ENCODE data around the gene PLEKHA4. TPM values are rescaled to one million over a fixed set of nuclear protein-coding genes. Genes with fewer than 3 reads are reported as not detected.
"Not testable (repeated sequence)": the region's sequence is repeated elsewhere in the genome, so short reads cannot be mapped to it uniquely, and the experiment has no call there.

PLEKHA4 gene
- polyA plus RNA-seq, 10 donors: 23.6 to 43.5 (median 33.1) TPM

DNA sequence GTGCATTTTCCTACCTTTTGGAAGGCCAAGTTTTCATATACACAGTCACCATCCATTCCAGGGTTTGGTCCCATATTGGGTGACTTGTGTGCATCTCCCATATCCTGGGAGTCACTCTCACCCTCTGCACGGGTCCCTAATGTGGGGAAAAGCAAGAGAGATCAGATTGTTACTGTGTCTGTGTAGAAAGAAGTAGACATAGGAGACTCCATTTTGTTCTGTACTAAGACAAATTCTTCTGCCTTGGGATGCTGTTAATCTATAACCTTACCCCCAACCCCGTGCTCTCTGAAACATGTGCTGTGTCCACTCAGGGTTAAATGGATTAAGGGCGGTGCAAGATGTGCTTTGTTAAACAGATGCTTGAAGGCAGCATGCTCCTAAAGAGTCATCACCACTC is 21.1 kb upstream of the PLEKHA4 start:
- not testable (repeated sequence) for DNase-seq

- no peak for DNase-seq
Measured at GRCh38 chr19:48887861-48888612, 19.6 kb upstream of the PLEKHA4 start.

- no peak for DNase-seq
Measured at GRCh38 chr19:48883726-48884125, 15.3 kb upstream of the PLEKHA4 start.

DNA sequence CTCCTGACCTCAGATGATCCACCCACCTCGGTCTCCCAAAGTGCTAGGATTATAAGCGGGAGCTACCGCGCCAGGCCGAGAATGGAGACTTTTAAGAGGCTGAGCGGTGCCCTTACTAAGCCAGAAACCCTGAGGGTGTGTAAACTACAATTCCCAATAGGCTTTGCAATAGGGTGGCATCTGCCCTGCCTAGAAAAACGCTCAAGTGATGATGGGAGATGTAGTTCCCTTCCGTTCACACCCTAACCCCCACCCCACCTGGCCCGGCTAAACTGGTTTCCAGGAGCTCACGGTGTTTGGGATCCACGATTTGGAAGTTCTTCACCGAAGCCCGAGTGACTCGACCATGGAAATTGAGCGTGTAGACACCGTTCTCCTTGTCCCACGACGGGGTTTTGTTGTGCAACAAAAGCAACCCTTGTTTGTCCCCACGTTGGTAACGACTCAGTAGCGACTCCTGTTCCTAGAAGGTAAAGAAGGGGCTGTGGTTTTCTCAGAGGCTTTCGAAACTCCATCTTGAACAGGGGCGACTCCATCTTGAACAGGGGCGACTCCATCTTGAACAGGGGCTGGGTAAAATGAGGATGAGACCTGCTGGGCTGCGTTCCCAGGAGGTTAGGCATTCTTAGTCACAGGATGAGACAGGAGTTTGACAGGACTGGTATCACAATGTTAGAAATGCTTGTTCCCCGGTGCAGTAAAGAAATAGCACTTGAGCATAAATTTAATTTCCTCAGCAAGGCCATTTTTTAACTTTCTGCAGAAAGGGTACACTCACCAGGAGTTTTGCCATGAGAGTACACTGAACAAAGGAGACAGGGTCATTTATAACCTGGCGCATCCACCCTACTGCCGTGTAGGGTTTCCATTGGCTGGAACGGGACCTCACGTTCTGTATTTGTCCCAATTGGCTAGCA is 13.6 kb upstream of the PLEKHA4 start:
- peak in 1 of 3 donors; percentile 32 for DNase-seq

DNA sequence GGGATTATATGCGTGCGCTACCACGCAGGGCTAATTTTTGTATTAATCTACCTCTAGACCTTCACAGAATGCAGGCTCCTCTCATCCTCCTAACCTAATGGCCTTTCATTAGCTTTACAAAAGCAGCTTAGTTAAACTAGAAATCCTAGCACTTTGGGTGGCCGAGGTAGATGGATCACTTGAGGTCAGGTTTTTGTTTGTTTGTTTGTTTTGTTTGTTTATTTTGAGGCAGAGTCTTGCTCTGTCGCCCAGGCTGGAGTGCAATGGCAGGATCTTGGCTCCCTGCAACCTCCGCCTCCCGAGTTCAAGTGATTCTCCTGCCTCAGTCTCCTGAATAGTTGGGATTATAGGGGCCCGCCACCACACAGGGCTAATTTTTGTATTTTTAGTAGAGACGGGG is 11.3 kb upstream of the PLEKHA4 start:
- DNase-seq: not testable (repeated sequence)

GRCh38 chr19:48879025-48879637 is 10.7 kb upstream of the PLEKHA4 start:
- DNase-seq: no peak

DNA sequence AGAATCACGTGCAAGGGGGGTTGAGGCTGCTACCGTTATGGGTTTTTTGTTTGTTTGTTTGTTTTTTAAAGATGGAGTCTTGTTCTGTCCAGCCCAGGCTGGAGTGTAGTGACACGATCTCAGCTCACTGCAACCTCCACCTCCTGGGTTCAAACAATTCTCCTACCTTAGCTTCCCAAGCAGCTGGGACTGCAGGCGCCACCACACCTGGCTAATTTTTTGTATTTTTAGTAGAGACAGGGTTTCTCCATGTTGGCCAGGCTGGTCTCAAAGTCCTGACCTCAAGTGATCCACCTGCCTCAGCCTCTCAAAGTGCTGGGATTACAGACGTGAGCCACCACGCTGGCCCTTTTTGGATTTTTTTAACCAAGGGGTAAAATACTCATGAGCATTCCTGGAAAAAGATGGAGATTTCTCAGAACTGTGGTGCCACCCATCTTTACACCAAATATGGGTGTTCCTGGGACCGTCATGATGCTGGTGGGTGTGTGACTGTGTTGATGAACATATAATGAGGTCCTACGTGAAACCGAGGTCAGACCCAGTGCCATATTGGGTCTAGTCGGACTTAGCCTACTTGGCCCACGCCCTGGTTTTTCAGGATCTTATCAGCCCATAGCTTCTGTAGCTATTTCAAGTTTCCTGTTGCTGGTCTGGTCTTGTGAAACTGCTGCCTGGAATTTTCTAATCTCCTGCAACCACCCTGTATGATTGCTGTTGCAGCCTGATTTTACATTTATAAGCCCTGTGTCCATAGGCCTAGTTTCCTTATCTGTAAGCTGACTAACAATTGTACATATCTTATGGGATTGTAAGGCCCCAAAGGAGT is 10.0 kb upstream of the PLEKHA4 start:
- DNase-seq: no peak

- no peak for DNase-seq
Measured at GRCh38 chr19:48877855-48878195, 9.4 kb upstream of the PLEKHA4 start.

GRCh38 chr19:48876043-48876981 is 7.9 kb upstream of the PLEKHA4 start:
- DNase-seq: not testable (repeated sequence)

GRCh38 chr19:48874303-48875135 is 6.1 kb upstream of the PLEKHA4 start:
- peak in 2 of 3 donors; percentile 53 to 55 for DNase-seq

- DNase-seq: peak in 1 of 3 donors; percentile 45
Measured at GRCh38 chr19:48873476-48874302, 5.3 kb upstream of the PLEKHA4 start.

GRCh38 chr19:48872884-48873475 is 4.6 kb upstream of the PLEKHA4 start:
- DNase-seq: peak; percentile 89 to 95 (median 94)

- peak; percentile 97 to 99 (median 98) for DNase-seq
Measured at GRCh38 chr19:48872182-48872883, 3.9 kb upstream of the PLEKHA4 start, which contains the start of gene PPP1R15A. PPP1R15A (plus strand) TSS chr19:48872421; CDS start chr19:48873234, 813 bp downstream.

GRCh38 chr19:48871471-48872181 is 3.2 kb upstream of the PLEKHA4 start:
- not testable (repeated sequence) for DNase-seq

DNA sequence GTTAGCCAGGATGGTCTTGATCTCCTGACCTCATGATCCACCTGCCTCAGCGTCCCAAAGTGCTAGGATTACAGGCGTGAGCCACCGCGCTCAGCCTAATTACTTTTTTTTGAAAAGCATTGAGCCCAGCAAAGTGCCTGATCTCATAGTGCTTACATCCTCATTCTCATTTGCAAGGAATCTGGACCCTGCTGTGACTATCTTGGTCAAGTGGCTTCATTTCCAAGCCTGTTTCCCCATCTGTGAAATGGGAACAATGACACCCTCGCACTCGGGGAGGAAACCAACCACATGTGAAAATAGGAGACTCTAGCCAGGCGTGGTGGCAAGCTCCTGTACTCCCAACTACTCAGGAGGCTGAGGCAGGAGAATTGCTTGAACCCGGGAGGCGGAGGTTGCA is 1.6 kb upstream of the PLEKHA4 start:
- DNase-seq: no peak

DNA sequence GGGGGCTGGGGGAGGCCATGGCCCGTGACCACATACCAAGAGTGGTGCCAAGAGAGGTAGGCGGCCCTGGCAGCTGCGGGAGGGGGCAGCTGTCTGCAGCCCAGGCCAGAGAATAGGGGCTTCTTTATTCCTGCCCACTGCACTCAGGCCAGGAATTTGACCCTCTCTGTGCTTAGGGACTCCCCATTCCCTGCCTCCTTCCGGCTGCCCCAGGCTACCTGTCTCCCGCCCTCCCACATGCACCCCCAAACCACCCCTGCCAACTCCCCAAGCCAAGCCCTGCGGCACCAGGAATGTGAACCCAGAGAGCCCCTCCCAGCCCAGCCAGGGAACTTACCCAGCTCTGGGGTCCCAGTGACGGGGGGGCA is 687 bp downstream of the PLEKHA4 start:
- DNase-seq: no peak
